H54 (cell line): ENCODE data around the gene G6PC2.

Source experiments
- DNase-seq: peaks from one replicate; pipeline ENCODE4 v3.0.0; 2011; ENCODE audit warnings: low spot score, mixed read lengths; ENCODE audit not compliant: insufficient read length
- FAIRE-seq: peaks from 3 replicates; lab custom pipeline; 2011; peaks lifted over from hg19 to GRCh38; lab: Jason Lieb, UNC
- POLR2A ChIP-seq: IDR thresholded peaks from 2 replicates; pipeline ENCODE4 v1.6.1; 2011; ENCODE audit warnings: low read depth, mild to moderate bottlenecking, low read length

The G6PC2 gene

DNA sequence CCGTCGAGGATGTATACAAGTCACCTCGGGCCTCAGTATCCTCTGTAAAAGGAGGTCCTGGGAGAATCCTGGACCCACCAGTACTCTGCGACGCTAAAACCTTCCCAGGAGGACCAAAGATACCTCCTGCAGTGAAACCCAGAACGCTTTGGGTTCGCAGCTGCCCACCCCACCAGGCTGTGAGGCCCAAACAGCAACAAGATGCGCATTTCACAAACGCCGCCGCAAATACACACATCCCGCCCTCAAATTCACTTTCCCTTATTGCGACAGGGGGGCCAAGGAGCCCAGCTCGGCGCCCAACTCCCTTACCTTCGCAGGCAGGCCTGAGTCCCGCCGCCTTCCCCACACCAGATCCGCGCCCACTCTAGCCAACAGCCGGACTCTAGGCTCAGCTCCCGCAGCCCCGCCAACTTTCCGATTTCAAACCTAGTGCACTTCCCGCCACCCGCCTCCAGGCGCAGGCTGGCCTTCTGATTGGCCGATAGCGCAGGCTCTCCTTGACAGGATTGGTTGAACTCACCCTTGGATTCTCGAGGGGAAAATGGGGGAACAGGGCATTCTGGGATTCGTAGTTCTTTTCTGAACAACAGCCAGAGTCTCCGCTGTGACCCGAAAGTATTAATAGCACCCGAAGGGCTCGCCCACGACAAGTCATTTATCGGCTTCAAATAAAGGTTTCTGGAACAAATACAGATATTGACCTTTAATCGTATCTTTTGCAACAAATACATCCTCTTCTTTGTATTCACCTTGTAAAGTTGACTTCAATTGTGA, 10.9 kb upstream of the G6PC2 start, which contains the start of gene SPC25:
Gene SPC25, minus strand, starts transcription at position 425 of the 777 bp plus-strand sequence. CDS start 911 bp downstream, outside the sequence.
- peak; percentile 97 for FAIRE-seq
- peak; percentile 69 for TF ChIP-seq POLR2A
- peak; percentile 77 for DNase-seq

DNA sequence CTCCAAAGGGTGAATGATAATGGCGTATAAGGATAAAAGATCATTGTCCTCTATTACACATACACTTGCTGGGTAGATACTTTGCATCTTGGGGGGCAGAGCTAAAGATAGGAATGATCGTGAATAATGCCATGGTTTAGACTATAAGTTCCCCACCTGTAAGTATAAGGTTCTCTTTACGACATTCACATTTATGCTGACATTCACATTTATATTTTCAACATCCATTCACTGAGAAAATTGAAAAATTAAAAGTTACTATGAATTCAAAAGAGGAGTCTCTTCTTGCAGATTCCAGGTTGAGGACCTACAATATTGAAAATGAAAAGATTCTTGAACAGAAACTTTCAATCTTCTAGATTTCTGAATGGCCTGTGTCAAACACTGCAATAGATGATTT, 8.8 kb upstream of the G6PC2 start:
- FAIRE-seq (no peak), DNase-seq (no peak)
- no peak for TF ChIP-seq POLR2A

DNA sequence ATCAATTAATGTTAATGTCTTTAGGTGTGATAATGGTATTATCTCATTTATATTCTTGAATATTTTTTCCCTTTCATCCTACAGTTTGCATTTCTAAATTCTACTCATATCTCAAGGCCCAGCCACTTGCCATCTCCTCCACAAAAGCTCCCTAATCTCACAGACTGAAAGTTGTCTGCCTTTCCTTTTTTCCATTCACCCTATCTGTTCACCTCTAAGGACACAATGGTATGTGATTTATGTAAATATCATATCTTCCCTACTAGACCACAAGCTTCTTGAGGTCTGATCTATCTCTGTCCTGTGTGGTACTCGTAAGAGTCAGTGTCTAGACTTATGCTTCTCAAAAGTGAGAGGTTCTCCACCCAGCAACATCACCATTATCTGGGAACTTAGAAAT, 7.0 kb upstream of the G6PC2 start:
- TF ChIP-seq POLR2A: no peak
- FAIRE-seq (no peak), DNase-seq (no peak)

DNA sequence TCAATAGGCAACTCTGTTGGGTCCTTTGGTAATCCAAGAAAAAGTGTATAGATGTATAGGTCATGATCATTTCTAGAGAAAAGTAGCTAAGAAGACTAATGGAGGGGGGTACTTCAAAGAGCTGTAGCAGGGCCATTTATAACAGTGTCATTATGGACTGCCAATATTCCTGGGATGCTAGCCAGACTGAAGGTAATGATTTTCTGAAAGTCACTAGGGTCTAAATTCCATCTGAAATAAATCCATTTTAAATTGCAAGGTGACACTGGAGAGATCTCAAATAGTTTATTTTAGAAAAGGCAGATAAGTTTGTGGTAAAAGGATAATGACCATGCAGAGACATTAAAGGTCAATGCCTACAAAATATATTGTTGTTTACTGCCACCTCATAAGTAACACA, 6.4 kb upstream of the G6PC2 start:
- DNase-seq (no peak), FAIRE-seq (no peak)
- TF ChIP-seq POLR2A: no peak

DNA sequence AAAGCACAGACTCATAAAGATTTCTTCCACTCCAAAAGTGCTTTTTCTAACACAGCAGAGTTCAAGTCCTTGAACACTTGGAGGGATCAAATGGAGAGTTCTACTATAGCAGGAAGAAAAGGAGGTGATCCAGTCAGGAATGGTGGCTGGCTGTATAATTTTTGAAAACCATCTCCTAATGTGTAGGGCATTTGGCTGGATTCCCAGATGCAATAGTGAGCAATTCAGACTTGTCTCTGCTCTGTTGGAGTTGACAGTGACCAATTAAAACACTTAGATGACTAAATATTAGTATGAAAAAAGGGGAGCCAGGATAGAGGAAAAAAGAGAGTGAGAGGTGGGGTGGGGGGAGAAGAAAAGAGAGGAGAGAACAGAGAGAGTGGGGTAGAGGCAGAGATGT, 5.3 kb upstream of the G6PC2 start:
- no peak for TF ChIP-seq POLR2A
- FAIRE-seq (peak; percentile 30), DNase-seq (no peak)

DNA sequence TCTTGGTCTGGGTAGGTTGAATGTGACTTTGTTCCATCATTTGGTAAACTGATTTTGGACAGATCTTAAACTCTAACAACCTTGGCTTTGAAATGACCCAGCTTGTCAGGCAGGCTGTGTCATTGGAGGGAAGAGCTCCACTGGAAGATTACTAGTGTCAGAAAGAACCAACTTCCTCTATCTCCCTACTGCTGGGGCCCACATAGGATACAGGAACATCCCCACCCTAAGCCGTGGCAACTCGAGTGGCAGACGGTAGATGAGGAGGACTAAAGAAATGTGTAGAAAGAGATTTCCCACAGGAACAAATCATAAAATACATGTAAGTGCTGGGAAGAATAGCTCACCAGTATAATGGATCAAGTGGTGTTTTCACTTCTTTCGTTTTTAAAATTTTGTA, 4.3 kb upstream of the G6PC2 start:
- no peak for TF ChIP-seq POLR2A
- DNase-seq (no peak), FAIRE-seq (peak; percentile 20)

DNA sequence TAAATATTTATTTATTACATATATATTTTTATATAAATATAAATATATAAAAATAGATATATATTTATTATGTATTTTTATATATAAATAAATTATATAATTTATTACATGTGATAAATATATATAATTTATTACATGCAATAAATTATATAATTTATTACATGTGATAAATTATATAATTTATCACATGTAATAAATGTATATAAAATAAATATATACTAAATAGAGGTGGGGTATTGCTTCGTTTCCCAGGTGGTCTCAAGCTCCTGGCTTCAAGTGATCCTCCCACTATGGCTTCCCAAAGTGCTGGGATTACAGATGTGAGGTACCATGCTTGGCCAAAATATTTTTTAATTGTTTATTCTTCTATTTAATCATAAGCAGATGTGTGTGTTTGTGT, 3.6 kb upstream of the G6PC2 start:
- no peak for TF ChIP-seq POLR2A
- no peak for FAIRE-seq
- DNase-seq: no peak

DNA sequence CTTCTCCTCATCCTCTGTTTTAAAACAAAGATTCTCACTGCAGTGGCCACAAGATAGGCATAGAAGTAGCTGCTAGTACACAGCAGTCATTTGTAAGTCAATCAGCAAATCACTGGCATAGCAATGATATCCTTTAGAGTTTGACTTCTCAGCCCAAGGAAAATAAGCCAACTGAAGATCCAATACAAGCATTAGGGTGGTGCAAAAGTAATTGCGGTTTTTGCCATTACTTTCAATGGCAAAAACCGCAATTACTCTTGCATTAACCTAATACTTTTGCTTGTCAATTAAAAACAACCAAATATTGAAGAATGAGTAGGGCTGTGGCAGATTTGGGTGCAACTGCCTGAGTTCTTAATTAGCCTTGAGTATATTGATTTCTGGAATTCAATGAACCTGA, 2.8 kb downstream of the G6PC2 start:
- no peak for DNase-seq
- no peak for FAIRE-seq
- no peak for TF ChIP-seq POLR2A

DNA sequence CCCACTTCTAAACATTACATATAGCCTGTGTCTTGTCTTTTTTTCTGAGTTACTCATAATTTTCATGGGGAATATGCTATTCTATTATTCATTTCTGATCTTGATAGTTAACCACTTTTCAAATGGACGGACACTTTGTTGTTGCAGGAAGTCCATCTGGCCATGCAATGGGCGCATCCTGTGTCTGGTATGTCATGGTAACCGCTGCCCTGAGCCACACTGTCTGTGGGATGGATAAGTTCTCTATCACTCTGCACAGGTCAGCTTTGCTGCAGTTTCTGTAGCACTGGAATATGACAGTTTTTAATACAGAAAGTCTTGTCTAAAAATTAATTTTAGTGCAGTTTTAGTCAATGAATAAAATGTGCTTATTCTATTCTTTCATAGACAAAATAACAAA, 3.3 kb downstream of the G6PC2 start:
- no peak for TF ChIP-seq POLR2A
- FAIRE-seq (no peak), DNase-seq (no peak)

DNA sequence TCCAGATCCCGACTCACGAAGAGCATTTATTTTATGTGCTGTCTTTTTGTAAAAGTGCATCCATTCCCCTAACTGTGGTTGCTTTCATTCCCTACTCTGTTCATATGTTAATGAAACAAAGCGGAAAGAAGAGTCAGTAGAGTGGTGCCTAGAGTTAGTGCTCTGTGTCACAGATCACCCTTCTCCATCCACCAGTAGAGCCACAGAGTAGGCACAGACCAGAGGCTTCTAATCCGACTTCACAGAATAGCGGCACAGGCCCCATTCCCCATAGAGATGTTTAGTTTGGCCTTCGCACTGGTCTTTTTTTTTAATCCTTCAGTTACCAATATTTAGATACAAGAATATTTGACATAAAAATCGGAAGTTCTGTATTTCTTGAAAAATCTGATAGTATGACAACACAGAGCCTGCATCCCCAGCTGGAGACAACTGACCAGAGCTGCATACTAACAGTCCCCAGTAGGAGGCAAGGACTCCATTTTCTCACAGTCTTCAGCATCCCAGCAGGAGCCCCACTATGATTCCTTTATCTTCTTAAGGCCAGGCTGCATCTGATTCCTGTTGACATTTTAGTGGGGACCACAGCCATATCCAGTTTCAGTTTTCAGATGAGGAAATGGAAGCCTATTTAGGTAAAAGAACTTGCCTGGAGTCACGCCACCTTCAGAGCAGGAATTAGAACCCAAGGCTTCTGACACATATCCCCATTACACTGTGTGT, 7.0 kb downstream of the G6PC2 start:
- FAIRE-seq (no peak), DNase-seq (no peak)
- no peak for TF ChIP-seq POLR2A

DNA sequence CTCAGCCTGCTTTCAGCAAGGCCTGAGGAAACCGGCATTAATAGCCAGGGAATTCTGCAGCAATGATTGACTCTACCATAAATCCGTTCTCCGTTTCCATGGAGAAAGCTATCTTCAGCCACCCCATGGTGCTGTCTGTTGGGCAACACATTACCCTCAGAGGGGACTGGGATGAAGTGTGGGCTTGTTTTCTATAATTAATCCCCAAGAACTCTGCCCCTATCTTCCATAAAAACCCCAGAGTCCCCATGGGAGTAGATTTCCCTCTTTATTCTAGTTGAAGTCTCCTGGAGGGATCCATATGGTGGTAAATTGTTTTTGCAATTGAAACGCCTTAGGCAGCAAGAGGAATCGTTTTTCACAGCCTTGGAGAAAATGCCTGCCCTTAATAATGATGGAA, 9.2 kb downstream of the G6PC2 start:
- DNase-seq (no peak), FAIRE-seq (no peak)
- TF ChIP-seq POLR2A: no peak

DNA sequence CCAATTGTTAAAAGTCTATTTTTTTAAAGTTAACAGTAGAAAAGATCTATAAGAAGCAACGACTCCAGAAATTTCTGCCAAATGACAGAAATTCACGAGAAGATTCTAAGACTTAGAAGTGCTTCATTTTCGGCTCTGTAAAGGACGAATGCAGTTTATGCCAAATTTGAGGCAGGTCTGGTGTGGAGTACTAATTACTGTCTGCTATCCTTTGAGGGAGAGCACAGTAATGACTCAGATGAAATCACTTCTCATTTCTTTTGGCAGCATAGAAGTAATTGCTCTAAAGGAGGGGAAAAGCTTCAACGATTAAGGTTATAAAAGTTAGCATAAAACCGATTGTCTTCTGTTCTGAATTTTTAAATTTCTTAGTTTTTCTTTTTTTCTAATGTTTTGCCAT, 11.4 kb downstream of the G6PC2 start:
- DNase-seq: no peak
- no peak for TF ChIP-seq POLR2A
- no peak for FAIRE-seq

DNA sequence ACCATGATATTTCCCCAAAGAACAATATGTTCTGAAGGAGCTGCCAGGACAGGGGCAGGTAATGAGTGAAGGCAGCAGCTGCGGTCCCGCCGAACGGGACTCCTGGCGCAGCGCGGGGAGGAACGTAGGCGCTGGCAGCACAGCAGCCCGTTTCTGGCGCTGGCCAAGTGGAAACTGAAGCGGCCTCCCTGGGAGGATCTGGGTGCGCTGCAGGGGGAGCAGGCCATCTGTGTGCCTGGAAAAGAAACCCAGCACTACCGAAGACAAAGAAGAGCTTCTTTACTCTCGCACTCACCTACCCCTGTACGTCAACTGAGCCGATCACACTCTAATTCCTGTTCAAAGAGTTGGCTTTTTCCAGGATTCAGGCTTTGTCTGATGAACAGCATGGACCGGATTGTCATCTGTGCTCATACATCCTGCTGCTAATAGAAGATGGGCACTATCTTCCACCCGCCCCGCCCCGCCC, 11.8 kb downstream of the G6PC2 start:
- no peak for TF ChIP-seq POLR2A
- FAIRE-seq (no peak), DNase-seq (no peak)

DNA sequence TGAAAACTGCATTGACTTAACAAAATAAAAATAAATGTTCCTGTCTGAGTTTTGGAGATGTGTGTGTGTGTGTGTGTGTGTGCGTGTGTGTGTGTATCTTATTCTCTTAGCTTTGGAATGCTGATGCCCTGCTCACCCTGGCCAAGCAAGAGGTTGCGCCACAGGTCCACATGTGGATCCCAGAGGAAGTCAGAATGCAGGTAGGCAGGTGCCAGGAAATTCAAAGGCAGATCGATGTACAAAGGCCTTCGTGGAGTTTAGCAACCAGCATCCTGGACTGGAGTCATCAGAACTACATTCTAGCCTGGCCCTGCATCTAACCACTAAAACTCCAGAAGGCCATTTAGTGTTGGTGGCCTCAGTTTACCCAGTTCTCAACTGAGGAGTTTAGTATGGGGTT, 12.4 kb downstream of the G6PC2 start:
- FAIRE-seq: no peak
- no peak for TF ChIP-seq POLR2A
- DNase-seq: no peak
